Fibroblast of skin of abdomen (primary cell): ENCODE data around the gene ELOVL6. TPM values are rescaled to one million over a fixed set of nuclear protein-coding genes. Genes with fewer than 3 reads are reported as not detected.
"Not testable (repeated sequence)": the region's sequence is repeated elsewhere in the genome, so short reads cannot be mapped to it uniquely, and the experiment has no call there.

Source experiments
- DNase-seq: peaks from one replicate; pipeline ENCODE4 v3.0.0-alpha.2; 2013
- polyA plus RNA-seq, 2 experiments: library from polyadenylated mRNA; unstranded; fragments of 120-200 nt; gene quantifications; one replicate each; pipeline ENCODE4 v1.2.1, GENCODE V29; 2013; ENCODE audit not compliant: insufficient read length in 2 of 2

ELOVL6 gene, protein sequence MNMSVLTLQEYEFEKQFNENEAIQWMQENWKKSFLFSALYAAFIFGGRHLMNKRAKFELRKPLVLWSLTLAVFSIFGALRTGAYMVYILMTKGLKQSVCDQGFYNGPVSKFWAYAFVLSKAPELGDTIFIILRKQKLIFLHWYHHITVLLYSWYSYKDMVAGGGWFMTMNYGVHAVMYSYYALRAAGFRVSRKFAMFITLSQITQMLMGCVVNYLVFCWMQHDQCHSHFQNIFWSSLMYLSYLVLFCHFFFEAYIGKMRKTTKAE
- polyA plus RNA-seq (2013, experiment 1 of 2; ENCODE audit: insufficient read length), result 20.7 TPM
- 20.0 TPM for polyA plus RNA-seq (2013, experiment 2 of 2; ENCODE audit: insufficient read length)

DNA sequence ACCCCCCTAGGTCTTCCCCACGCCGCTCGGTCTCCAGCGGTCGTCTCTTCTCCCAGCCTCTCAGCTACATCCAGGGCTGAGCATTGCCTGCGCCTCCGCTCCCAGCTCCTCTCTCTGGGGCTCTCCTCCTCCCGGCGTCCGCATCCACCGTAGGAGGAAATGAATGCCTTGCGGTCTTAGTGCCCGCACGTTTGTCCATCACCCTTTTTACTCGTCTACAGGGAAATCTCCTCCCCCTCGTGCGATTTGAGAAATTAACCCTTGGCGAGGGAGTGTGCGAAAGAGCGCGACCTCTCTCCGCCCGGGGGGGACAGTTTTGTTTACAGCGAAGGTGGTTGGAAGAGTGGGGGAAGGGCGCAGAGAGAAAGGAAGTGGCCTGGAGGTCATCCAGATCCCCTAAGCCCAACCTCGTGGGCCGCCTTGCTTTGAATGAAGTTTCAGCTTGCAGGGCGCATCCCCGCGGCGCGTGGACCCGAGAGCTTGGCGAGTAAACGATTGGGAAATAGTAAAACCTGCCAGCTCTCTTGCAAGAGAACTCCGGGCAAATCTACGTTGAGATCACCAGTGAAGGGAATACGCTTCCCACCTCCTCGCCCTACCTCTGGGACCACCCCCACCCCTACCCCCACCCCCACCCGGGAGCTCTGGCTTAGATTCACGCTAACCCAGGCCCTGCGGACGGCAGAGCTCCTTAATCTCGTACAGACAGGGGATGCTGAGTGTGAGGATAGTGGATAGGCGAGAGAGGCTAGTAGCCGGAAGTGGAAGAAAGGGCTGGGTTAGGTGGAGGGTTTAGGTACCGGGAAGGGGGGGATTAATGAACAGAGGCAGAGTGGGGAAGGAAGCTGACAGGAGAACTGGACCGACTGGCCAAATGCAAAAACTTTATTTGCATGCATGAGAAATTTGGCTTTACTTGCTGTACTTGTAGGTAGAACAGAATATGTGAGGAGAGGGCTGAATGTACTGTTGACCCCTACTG is at the start of gene ELOVL6:
Gene ELOVL6 (minus strand): TSS at position 181 of the 982 bp plus-strand sequence. CDS start 280 bp downstream, outside the sequence.
- peak; percentile 74 for DNase-seq

- no peak for DNase-seq
Measured at GRCh38 chr4:110248100-110248499, 49.7 kb upstream of the ELOVL6 start.

- DNase-seq, result no peak
Measured at GRCh38 chr4:110247591-110247990, 49.2 kb upstream of the ELOVL6 start.

- peak; percentile 51 for DNase-seq
Measured at GRCh38 chr4:110245577-110245976, 47.2 kb upstream of the ELOVL6 start.

GRCh38 chr4:110236324-110236723 is 37.9 kb upstream of the ELOVL6 start:
- no peak for DNase-seq

DNA sequence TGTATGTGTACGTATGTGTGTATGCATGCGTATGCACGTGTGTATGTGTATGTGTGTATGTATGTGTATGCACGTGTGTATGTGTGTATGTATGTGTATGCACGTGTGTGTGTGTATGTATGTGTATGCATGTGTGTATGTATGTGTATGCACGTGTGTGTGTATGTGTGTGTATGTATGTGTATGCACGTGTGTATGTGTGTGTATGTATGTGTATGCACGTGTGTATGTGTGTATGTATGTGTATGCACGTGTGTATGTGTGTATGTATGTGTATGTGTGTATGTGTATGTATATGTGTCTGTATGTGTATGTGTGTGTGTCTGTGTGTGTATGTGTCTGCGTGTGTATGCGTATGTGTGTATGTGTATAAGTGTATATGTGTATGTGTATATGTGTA is 35.2 kb upstream of the ELOVL6 start:
- not testable (repeated sequence) for DNase-seq

DNA sequence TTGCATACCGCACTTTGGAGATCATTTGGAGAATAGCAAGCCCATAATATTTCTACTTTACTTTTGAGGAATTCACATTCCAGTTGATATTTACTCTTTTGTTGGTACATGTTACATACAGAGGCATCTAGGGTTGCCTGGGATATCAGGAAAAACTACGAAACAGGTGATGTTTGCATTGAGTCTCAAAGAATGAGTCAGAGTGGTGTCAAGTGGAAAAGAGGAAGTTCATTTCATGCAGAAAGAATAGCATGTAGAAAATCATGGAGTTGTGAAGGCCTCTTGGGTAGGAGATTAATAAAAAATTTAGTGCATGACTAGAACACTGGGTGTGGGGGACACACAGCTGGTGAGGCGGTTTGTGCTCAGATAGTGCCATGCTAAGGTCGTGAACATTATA is 33.5 kb upstream of the ELOVL6 start:
- no peak for DNase-seq

DNA sequence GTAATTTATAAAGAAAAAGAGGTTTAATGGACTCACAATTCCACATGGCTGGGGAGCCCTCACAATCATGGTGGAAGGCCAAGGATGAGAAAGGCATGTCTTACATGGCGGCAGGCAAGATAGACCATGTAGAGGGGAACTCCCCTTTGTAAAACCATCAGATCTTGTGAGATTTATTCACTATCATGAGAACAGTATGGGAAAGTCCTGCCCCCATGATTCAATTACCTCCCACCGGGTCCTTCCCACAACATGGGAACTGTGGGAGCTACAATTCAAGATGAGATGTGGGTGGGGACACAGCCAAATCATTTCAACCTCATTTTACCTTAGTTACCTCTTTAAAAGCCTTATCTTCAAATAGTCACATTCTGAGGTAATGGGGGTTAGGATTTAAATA is 30.9 kb upstream of the ELOVL6 start:
- no peak for DNase-seq

DNA sequence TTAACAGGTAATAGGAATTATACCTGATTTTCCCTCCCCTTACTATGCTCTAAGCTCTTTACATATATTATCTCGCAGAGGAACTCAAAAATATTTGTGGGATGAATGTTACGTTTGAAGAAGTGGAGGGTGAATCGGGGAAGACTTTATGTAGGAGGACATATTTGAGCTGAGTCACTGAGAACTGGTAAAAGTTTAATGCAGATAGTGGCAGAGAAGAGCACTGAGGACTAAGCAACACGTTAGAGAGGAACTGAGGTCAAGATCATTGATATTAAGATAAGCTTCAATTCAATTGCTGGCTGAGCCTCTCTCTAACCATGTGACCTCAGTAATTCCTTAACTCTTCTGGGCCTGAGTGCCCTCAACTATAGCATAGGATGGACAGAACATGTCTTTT is 26.4 kb upstream of the ELOVL6 start:
- peak; percentile 13 for DNase-seq

GRCh38 chr4:110224142-110224541 is 25.7 kb upstream of the ELOVL6 start:
- DNase-seq, result no peak

GRCh38 chr4:110218935-110219334 is 20.5 kb upstream of the ELOVL6 start:
- DNase-seq, result not testable (repeated sequence)

- not testable (repeated sequence) for DNase-seq
Measured at GRCh38 chr4:110217181-110217580, 18.8 kb upstream of the ELOVL6 start.

- peak; percentile 26 for DNase-seq
Measured at GRCh38 chr4:110216129-110216528, 17.7 kb upstream of the ELOVL6 start.

- DNase-seq, result no peak
Measured at GRCh38 chr4:110211770-110212061, 13.3 kb upstream of the ELOVL6 start.

- peak; percentile 39 for DNase-seq
Measured at GRCh38 chr4:110211007-110211769, 12.8 kb upstream of the ELOVL6 start.

DNA sequence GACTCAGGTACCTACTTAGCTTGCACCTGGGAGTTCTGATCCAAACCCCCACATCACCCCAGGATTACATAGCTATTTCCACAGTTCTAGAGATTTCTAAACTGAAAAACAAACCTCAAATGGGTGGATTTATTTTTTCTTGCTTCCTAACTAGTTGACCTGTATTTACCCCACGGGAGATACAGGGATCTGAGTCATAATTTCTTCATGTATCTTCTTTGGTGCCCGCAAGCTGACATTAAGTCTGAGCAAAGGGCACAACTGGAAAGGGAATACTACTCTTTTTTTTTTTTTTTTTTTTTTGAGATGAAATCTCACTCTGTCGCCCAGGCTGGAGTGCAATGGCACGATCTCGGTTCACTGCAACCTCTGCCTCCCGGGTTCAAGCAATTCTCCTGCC is 10.0 kb upstream of the ELOVL6 start:
- no peak for DNase-seq

DNA sequence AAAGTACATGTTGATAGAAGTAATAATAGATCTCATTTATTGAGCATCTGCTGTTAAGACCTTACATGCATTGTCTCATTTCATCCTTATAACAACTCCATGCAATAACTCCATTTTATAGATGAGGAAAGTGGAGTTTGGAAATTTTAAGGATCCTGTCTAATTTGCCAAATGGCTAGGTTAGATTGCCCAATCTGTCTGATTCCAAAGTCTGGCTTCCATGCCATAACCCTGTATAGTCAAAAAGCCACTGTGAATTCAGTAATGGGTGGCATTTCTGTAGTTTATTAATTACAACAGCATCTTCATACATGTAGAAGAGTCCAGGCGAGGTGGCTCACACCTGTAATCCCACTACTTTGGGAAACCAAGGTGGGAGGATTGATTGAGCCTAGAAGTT is 8.8 kb upstream of the ELOVL6 start:
- DNase-seq, result no peak

DNA sequence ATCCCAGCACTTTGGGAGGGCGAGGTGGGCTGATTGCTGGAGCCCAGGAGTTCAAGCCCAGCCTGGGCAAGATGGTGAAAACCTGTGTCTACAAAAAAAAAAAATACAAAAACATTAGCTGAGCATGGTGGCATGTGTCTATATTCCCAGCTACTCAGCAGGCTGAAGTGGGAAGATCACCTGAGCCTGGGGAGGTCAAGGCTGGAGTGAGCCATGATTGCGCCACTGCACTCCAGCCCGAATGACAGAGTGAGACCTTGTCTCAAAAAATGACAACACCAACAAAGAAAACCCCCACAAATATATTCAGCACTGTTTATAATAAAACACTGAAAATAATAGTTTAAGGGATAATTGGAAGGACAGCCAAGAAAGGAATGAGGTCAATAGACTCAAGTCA is 3.6 kb upstream of the ELOVL6 start:
- DNase-seq, result no peak

GRCh38 chr4:110201502-110201901 is 3.1 kb upstream of the ELOVL6 start:
- DNase-seq, result no peak

- no peak for DNase-seq
Measured at GRCh38 chr4:110200689-110201088, 2.3 kb upstream of the ELOVL6 start.

DNA sequence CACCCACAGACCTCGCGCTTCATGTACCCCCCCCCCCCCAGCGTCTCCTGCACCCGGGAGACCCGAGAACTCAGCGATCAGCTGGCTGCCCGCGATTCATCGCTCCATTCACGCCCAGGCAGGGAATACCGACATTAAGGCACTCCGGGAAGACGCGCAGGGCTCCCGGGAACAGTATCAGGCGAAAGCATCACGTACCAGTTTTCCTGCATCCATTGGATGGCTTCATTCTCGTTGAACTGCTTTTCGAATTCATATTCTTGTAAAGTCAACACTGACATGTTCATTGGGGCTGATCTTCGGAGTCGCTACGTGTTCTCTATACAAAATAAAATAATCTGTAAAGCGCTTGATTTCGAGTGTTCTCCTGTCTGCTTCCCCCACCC is 373 bp downstream of the ELOVL6 start:
- peak; percentile 23 for DNase-seq

- peak; percentile 48 for DNase-seq
Measured at GRCh38 chr4:110197529-110198042, 829 bp downstream of the ELOVL6 start.
